Mucosa of stomach (tissue), 1 donor: ENCODE data around the gene MT1M.
A peak's percentile ranks its signal among the peaks of the same experiment; 100 is the strongest.

Source experiments
- H3K27me3 ChIP-seq: one replicate; pipeline ENCODE4 v1.7.0; 2013; ENCODE audit warnings: mild to moderate bottlenecking, low read length; ENCODE audit not compliant: control insufficient read depth, insufficient read depth
- H3K36me3 ChIP-seq: one replicate; pipeline ENCODE4 v1.7.0; 2013; ENCODE audit warnings: low read length; ENCODE audit not compliant: control insufficient read depth, insufficient read depth
- H3K4me1 ChIP-seq: one replicate; pipeline ENCODE4 v1.7.0; 2013; ENCODE audit warnings: mild to moderate bottlenecking, low read length; ENCODE audit not compliant: control insufficient read depth, insufficient read depth
- H3K4me3 ChIP-seq: one replicate; pipeline ENCODE4 v1.7.0; 2013; ENCODE audit warnings: low read length
- H3K9ac ChIP-seq: one replicate; pipeline ENCODE4 v1.7.0; 2013; ENCODE audit warnings: mild to moderate bottlenecking, low read length, moderate library complexity
- H3K9me3 ChIP-seq: one replicate; pipeline ENCODE4 v1.7.0; 2013; ENCODE audit warnings: mild to moderate bottlenecking, low read length, moderate library complexity; ENCODE audit not compliant: control insufficient read depth
- donor health status: Pancreatic carcinoma.

Gene MT1M

DNA sequence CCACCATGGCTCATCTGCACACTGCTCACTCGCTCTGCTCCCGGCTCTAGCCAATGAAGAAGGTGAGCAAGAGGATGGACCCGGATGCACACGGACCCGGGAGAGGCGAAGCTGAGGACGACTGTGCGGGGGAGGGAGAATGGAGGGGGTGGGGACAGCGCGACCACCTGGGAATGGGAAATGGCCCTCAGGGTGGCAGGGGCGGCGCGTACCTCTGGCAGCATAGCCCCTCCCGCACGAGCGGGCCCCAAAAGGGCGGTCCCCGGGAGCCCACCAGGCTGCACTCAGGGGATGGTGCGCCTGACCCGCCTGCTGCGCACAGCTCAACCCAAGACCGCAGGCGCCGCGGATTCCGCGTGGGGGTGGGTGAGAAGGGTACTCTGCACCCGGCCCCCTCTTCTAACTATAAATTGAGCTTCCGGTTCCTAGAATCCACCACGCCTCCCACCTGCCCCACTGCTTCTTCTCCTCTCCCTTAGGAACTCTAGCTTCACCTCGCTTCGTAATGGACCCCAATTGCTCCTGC, 43.3 kb downstream of the MT1M start:
- Histone ChIP-seq H3K4me1 (no peaks in the 10 kb centered on the region), H3K9ac (peak overlapping the region; percentile 24), H3K4me3 (no peak overlapping the region), H3K36me3 (no peaks in the 10 kb centered on the region), H3K27me3 (peaks cover 7% of the 10 kb centered on the region), H3K9me3 (no peaks in the 10 kb centered on the region)

DNA sequence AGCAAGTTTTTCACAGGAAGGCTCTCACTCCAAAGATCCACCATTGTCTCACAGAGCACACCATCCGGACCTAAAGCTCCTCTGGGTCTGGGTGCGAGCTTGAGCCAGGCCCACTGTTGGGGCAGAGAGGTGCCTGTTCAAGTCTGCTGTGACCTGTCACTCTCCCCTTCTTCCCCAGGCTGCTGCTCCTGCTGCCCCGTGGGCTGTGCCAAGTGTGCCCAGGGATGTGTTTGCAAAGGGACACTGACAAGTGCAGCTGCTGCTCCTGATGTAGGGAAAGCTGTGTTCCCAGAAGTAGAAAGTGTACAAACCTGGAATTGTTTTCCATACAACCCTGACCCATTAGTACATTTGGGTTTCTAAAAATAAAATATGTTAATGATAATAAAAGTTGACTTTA, 45.0 kb downstream of the MT1M start:
- H3K9me3 ChIP-seq = no peaks in the 10 kb centered on the region
- no peak overlapping the region for H3K4me3 ChIP-seq
- peaks cover 7% of the 10 kb centered on the region for H3K4me1 ChIP-seq

DNA sequence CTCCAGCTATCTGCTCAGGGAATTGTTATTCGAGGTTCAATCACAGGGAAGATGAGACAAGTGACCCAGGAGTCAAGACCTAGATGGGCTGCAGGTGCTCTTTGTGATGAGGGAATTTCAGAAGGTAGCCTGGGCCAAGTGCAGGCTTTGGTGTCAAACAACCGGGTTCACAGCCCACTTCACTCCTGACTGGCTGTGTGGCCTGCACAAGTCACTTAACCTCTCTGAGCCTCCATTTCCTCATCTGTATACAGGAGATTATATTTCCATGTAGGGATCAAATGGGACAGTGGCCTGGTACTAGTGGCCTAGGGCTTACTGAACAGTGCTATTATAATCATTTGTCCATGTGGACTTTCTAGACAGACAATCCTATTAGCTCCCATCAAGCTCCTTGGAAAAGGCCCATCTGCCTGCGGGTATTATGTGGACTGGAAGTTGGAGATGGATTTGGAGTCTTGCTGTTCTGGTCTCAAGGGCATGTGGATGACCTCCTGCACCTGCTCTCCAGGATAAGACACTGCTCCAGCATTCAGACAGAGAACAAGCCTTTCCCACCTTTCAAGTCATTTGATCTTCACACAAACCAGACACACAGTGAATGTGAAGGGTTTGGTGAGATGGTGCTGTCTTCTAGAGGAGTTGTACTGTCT, 46.7 kb downstream of the MT1M start:
- Histone ChIP-seq H3K27me3 (peaks cover 6% of the 10 kb centered on the region), H3K9ac (no peak overlapping the region), H3K36me3 (no peaks in the 10 kb centered on the region), H3K4me3 (no peak overlapping the region), H3K4me1 (peaks cover 24% of the 10 kb centered on the region), H3K9me3 (no peaks in the 10 kb centered on the region)

More for the DNA sequence above, 45.0 kb downstream of the MT1M start:
- Histone ChIP-seq H3K36me3 (no peaks in the 10 kb centered on the region), H3K9ac (no peak overlapping the region), H3K27me3 (peaks cover 6% of the 10 kb centered on the region)

DNA sequence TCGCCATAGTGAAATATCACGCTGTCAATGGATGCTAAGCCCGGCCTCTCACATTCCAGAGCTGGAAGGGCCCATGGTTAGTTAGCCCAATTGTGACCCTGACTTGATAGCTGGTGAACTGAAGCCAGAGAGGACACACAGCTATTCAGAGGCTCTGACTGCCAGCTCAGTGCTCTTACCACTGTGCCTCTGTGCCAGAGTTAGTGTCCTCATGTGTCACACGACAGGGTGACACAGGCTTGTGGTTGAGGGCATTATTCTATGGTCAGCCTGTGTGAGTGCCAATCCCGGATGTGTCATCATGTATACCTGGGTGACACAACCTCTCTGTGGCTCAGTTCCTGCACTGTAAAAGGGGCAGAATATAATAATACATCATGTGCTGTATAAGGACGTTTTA, 47.4 kb downstream of the MT1M start:
- Histone ChIP-seq H3K9ac (no peak overlapping the region), H3K4me3 (no peak overlapping the region), H3K36me3 (no peaks in the 10 kb centered on the region), H3K4me1 (peaks cover 27% of the 10 kb centered on the region), H3K27me3 (peaks cover 6% of the 10 kb centered on the region), H3K9me3 (no peaks in the 10 kb centered on the region)

DNA sequence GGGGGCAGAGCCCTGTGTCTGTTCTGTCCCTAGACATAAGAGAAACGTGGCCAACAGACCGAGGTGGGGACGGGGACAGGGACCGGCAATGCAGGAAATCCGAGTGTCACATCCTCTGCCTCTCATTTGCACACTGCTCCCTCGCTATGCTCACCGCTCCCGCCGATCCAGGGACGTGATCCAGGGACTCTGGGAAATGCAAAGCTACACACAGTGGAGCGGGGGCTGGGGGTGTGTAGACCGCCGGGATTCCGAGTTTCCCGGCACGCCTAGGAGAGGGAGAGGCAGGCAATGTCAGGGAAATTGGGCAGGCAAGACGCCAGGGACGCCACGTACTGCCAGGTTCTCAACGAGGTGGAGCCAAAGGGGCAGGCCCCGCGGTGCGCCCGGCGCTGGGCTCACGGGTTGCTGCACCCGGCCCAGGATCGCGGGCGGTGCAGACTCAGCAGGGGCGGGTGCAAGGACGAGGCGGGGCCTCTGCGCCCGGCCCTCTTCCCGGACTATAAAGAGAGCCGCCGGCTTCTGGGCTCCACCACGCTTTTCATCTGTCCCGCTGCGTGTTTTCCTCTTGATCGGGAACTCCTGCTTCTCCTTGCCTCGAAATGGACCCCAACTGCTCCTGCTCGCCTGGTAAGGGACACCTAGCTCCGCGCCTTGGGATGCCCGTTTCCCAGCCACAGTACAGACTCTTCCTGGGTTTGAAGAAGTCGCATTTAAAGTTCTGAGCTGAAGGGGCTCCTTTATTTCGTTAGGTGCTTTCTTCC, 49.7 kb downstream of the MT1M start, which contains the start of gene MT1X:
Gene MT1X (plus strand): TSS at position 532 of the 764 bp plus-strand sequence. CDS start 71 bp downstream, at position 603.
- H3K4me1 ChIP-seq = peaks cover 27% of the 10 kb centered on the region
- H3K9ac ChIP-seq = peak within 1 kb of the TSS; percentile 98
- H3K9me3 ChIP-seq = no peaks in the 10 kb centered on the region
- no peaks in the 10 kb centered on the region for H3K27me3 ChIP-seq
- H3K4me3 ChIP-seq = peak within 1 kb of the TSS; percentile 99
- no peaks in the 10 kb centered on the region for H3K36me3 ChIP-seq

DNA sequence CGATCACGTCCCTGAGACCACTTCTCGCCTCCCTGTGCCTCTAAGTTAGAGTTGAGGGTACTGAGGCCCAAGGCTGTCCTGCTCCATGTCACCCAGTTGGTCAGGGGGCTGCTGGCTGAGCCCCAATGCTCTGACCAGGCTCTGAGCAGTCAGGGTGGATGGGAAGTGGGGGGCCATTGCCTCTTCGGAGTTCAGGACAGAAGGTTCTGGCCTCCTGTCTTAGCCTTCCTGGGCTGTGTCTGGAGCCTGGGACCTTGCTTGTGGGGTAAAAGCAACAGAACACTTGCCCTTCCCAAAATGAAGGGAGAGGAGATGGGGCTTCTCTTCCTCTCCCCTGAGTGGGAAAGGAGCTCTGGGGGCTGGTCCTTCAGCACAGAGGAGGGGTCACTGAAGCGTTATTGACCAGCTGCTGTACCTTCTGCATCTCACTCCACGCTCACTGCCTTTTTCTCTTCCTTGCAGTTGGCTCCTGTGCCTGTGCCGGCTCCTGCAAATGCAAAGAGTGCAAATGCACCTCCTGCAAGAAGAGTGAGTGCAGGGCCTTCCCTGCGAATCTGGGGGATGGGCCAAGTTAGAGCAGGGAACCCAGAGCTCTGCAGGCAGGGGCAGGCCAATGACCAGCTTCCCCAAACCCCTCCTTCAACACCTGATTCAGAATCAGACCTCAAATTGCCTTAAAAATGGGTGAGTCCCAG, 50.4 kb downstream of the MT1M start:
- H3K4me3 ChIP-seq = peak overlapping the region; percentile 99
- H3K4me1 ChIP-seq = peaks cover 27% of the 10 kb centered on the region
- peak overlapping the region; percentile 98 for H3K9ac ChIP-seq
- H3K36me3 ChIP-seq = no peaks in the 10 kb centered on the region
- H3K27me3 ChIP-seq = no peaks in the 10 kb centered on the region
- H3K9me3 ChIP-seq = no peaks in the 10 kb centered on the region
